HG02938 (cell line): ENCODE data around the gene HCN2.

ENCODE experiments used
- ATAC-seq: cut with Tn5 transposase; IDR thresholded peaks from one replicate; pipeline ENCODE4 v1.9.1; 2021; ENCODE audit warnings: mild to moderate bottlenecking, moderate library complexity; ENCODE audit not compliant: unreplicated experiment

The HCN2 gene

DNA sequence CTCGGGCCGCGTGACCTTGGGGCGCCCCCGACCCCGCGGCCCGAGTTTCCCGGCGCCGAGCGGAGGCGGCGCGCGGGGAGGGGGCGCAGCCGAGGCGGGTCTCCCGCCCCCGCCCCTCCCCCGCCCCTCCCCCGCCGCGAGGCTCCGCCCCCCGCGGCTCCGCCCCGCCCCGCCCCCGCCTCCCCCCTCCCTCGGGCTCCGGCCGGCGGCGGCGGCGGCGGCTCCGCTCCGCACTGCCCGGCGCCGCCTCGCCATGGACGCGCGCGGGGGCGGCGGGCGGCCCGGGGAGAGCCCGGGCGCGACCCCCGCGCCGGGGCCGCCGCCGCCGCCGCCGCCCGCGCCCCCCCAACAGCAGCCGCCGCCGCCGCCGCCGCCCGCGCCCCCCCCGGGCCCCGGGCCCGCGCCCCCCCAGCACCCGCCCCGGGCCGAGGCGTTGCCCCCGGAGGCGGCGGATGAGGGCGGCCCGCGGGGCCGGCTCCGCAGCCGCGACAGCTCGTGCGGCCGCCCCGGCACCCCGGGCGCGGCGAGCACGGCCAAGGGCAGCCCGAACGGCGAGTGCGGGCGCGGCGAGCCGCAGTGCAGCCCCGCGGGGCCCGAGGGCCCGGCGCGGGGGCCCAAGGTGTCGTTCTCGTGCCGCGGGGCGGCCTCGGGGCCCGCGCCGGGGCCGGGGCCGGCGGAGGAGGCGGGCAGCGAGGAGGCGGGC, at the start of gene HCN2:
HCN2 (plus strand) TSS at position 189 of the 703 bp plus-strand sequence; CDS start at position 254, 65 bp downstream.
- ATAC-seq, result no peak

DNA sequence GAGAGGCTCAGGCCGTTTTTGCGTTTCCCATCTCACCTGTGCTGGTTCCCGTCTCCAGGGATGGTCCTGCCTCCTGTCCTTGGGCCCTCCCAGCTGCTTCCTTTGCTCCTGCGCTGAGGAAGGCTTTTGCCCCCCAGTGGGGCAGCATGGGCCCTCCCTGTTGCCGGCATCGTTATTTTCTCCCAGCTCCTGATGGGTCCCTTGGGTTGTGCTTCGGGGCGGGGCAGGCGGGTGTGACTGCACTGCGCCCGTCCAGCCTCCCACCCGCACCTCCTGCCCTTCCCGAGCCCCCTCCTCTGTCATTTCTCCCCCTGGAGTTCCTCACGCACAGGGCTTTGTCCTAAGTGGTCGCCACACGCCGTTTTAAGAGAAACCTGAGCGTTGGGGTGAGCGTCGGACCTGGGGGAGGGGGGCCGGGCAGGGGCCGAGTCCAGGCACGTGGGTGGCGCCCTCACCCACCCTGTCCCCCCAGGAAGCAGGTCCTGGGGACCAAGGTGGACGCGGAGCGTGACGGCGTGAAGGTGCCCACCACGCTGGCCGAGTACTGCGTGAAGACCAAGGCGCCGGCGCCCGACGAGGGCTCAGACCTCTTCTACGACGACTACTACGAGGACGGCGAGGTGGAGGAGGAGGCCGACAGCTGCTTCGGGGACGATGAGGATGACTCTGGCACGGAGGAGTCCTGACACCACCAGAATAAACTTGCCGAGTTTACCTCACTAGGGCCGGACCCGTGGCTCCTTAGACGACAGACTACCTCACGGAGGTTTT, 48.6 kb upstream of the HCN2 start:
- no peak for ATAC-seq

DNA sequence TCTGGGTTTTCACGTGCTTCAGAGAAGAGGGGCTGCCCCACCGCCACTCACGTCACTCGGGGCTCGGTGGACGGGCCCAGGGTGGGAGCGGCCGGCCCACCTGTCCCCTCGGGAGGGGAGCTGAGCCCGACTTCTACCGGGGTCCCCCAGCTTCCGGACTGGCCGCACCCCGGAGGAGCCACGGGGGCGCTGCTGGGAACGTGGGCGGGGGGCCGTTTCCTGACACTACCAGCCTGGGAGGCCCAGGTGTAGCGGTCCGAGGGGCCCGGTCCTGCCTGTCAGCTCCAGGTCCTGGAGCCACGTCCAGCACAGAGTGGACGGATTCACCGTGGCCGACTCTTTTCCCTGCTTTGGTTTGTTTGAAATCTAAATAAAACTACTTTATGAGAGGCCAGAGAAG, 48.0 kb upstream of the HCN2 start:
- ATAC-seq, result no peak

DNA sequence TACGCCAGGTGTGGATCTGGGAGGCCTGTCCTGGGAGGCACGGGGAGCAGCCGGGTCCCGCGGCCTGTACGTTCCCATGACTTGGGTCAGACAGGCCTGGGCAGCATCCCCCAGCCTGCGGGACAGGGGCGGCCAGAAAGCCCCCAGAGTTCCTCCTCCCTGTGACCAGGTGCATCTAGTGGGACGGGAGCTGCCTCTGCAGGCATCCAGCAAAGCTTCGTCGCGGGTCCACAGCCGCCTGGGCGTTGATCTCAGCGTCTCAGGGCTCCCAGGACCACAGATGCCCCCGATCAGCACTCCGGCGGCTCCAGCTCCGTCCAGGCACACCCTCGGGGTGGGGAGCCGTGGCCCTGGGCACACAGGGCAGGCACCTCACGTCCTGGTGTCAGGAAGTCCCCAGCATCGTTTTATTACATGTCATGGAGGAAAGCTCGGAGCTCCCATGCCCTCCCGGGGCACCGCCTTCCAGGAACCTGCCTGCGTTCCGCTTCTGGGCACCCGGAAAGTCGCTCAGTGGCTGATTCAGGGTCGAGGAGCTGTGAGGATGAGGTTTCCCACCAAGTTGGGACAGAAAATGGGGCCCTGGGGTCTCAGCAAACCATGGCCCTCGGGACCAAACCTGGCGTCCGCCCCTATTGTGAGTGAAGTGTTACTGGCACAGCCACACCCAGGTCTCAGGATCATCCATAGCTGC, 47.4 kb upstream of the HCN2 start:
- ATAC-seq, result no peak

DNA sequence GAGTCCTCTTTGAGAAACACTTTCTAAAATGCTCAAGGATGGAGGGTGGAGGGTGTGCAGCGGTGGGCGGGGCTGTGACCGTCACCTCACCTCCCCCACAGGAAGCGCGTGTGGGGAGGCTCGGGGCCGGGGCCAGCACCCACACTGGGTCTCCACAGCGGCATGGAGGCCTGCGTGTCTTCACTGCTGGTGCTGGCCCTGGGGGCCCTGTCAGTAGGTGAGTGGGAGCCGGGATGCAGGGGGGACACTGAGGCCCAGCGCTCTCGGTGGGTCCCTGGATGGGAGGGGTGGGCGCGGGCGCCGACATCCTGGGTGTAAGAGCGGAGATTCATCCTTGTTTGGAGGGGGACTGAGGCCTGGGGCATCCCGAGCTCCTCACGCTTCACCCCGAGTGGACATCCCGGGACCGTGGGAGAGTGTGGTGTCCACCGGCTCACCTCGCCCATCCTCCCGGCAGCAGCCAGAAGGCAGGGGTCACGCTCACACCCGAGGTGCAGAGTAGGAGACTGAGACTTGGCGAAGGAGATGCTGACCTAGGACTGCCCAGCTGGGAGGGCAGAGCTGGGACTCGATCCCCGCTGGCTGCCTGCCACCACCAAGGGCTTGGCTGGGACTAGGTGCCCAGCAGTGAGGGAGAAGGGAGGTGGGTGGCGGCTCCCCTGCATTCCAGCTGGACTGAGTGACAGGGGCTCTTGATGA, 45.6 kb upstream of the HCN2 start, which contains the start of gene GZMM:
GZMM (plus strand) TSS at position 144 of the 699 bp plus-strand sequence; CDS start at position 163, 19 bp downstream.
- no peak for ATAC-seq

- no peak for ATAC-seq
Observed at GRCh38 chr19:547117-547516, 42.6 kb upstream of the HCN2 start.

DNA sequence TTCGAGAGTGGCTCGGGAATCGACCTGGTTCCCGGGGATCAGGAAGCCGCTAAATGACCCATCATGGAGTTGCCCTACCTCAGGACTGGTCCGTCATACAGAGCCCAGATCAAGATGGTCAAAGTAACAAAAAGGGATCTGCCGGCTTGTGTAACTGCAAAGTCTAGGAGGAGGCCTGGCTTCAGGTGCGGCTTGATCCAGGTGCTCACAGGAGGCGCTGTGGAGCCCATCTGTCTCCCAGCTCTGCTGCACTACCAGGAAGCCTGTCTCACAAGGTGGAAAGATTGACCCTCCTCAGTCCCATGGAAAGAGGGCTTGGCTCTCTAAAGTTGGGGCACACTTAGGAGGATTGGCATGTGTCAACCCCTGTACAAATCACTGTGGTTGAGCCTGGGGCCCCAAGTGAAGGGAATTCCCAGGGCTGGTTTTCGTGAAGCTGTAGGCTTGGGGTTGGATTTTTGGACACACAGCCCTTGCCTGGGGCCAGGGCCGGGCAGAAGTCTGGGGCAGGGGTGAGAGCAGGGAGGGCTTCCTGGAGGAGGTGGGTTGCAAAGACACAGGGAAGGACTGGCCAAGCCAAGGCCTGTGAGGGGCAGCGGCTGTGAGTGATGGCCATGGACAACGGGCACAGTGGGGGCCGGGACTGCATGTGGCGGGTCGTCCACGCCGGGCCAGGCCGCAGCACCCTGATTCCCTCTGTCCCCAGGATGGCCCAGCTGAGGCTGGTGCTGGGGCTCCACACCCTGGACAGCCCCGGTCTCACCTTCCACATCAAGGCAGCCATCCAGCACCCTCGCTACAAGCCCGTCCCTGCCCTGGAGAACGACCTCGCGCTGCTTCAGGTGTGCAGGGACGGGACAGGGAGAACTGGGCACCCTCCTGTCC, 41.6 kb upstream of the HCN2 start:
- ATAC-seq, result no peak

GRCh38 chr19:548886-549830, 40.5 kb upstream of the HCN2 start:
- ATAC-seq, result no peak

- ATAC-seq, result no peak
Observed at GRCh38 chr19:554817-555216, 34.9 kb upstream of the HCN2 start.

DNA sequence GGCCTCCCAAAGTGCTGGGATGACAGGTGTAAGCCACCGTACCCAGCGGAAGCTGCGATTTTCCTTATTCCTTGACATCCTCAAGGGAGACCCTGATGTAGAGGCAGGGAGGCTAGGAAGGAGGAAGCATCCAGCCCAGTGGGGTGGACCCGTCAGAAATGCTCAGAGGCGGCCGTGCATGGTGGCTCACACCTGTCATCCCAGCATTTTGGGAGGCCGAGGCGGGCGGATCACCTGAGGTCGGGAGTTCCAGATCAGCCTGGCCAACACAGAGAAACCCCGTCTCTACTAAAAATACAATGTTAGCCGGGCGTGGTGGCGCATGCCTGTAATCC, 34.2 kb upstream of the HCN2 start:
- ATAC-seq, result no peak

- no peak for ATAC-seq
Observed at GRCh38 chr19:556611-557382, 32.9 kb upstream of the HCN2 start.

GRCh38 chr19:558770-559439, 30.8 kb upstream of the HCN2 start:
- ATAC-seq, result no peak

- ATAC-seq, result no peak
Observed at GRCh38 chr19:560121-560520, 29.6 kb upstream of the HCN2 start.

- ATAC-seq, result no peak
Observed at GRCh38 chr19:566403-566802, 23.3 kb upstream of the HCN2 start.

GRCh38 chr19:566844-567243, 22.8 kb upstream of the HCN2 start:
- ATAC-seq, result no peak

DNA sequence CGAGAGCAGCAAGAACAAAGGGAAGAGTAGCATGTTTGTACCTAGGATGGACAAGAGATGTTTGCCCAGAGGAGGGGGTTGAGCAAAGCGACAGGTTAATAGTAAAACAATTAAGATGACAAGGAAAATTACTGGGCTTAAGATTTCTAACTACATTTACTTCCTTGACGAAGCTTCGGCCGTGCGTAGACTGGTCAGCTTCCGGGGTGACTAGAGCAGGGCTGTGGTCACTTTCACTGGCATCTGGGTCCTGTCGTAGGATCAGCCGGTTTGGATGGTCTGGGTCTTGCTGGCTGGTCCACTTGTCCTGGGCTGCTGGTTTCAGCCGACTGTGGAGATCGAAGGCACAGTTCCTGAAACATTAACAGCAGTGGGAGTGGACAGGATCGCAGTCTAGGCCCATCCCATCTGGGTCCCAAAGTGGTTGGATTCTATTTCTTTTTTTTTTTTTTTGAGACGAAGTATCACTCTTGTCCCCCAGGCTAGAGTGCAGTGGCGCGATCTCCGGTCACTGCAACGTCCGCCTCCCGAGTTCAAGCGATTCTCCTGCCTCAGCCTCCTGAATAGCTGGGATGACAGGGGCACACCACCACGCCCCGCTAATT, 22.3 kb upstream of the HCN2 start:
- ATAC-seq, result no peak

GRCh38 chr19:570251-570686, 19.4 kb upstream of the HCN2 start:
- ATAC-seq, result no peak
